Ramos (cell line): ENCODE measurements around the gene KRT34.
"Not testable (repeated sequence)": the region's sequence is repeated elsewhere in the genome, so short reads cannot be mapped to it uniquely, and the experiment has no call there.

ENCODE experiments used
- in situ Hi-C: fragments of 300-500 bp; cut with MboI; formaldehyde crosslinking; loops from one replicate; pipeline ENCODE4 v1.14.3; 2022; ENCODE audit warnings: low sequenced_read_pairs; ENCODE audit not compliant: unreplicated experiment

Gene KRT34

DNA sequence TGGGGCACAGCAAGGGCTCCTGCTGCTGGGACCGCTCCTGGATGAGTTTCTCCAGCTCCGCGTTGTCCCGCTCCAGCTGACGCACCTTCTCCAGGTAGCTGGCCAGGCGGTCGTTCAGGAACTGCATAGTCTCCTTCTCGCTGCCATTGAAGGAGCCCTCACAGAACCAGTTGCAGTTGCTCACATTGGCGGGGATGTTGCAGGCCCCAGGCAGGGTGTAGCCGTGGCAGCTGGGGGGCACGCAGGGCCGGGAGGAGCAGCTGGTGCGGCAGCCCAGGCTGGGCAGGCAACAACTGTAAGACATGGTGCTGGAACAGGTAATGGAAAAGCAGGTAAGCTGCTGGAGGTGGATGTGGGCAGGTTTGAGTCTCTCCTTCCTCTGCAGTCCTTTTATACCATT, at the start of gene KRT34:
Gene KRT34 (minus strand): TSS at position 364 of the 400 bp plus-strand sequence. CDS start 60 bp downstream, at position 304.
- in situ Hi-C loops, result not testable (repeated sequence)

GRCh38 chr17:41430376-41430775, 48.3 kb upstream of the KRT34 start:
- in situ Hi-C loops, result not testable (repeated sequence)

- in situ Hi-C loops, result no loop called here
Measured at GRCh38 chr17:41429667-41430066, 47.6 kb upstream of the KRT34 start.

DNA sequence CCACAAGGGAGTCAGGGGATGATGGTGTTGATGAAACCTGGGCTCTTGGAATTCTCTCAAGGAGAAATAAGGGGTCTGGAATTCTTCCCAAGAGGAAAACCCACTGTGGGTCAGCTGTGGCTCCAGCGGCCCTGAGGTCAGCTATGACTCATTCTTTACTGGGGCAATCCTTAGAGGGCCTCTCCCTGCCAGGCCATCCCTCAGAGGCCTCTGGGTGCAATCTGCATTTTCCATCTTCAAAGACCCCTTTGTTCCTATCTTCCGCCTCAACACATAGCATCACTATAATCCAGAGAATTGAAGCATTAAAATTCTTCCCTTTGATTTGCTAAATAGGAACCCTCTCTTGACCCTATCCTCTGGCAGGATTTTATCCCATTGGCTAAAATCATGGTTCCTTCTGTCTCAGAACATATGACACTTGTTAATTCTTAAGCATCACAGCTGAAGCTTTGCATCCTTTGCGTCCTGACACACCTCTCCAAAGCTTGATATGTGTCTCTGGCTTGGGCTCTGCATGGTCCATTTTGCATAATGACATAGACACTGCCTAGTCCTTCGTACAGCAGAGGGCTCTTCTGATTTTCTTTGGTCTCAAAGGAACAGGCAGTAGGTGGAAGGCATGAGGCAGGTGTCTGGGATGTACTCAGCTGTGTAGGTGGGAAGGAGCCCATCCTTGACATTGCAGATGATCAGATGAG, 46.6 kb upstream of the KRT34 start:
- in situ Hi-C loops, result no loop called here

GRCh38 chr17:41424111-41424635, 42.1 kb upstream of the KRT34 start, which contains the start of gene KRT37:
Gene KRT37 (minus strand): TSS chr17:41424585. CDS start chr17:41424523, 62 bp downstream.
- in situ Hi-C loops, result no loop called here

DNA sequence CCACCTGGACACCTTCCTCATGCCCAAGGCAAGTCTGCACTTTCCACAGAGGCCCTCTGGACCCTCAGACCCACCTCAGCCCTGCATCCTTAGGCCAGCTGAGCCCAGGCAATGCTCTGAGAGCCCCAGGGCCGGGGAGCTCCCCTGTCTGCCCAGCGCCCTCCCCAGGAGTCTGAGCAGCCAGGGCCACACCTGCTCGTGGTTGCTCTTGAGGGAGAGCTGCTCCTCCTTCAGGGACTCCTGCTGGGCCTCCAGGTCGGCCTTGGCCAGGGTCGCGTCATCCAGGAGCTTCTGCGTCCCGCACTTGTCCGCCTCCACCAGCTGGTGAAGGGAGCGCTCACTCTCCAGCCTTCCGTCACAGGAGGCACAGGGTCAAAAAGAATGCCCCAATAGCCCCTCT, 40.5 kb upstream of the KRT34 start:
- in situ Hi-C loops, result not testable (repeated sequence)

DNA sequence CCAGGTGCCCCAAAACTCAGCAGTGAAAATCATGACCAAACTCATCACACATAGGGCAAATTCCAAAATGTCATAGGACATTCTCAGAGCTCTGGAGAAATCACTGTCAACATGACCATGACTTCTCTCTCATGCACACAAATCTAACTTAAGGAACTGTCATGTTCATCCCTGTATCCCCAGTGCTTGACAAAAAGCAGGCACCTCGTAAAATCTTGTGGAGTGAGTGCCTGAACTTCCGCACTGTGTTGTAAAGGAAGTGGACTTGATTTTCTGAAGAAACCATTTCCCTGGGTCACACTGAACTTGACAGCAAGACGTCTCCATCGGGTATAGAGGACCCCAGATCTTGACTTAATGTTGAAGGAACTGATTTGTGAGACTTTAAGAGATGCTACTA, 39.5 kb upstream of the KRT34 start:
- in situ Hi-C loops, result no loop called here

DNA sequence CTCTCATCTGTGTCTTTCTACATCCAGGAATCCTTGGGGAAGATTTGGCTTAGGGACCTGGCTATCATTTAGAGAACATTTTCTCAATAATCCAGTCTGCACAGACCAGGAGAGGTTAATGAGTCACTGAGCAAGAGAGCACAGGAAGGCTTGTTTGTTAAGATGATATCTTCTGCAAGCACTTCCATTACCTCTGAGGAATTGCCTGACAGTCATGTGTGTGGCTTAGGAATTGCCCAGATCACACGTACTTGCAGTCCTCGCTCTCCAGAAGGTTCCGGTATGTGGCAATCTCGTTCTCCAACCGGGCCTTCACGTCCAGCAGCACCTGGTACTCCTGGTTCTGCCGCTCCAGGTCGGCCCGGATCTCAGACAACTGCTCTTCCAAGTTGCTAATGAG, 39.0 kb upstream of the KRT34 start:
- in situ Hi-C loops, result no loop called here

GRCh38 chr17:41420134-41420533, 38.0 kb upstream of the KRT34 start:
- in situ Hi-C loops, result no loop called here

DNA sequence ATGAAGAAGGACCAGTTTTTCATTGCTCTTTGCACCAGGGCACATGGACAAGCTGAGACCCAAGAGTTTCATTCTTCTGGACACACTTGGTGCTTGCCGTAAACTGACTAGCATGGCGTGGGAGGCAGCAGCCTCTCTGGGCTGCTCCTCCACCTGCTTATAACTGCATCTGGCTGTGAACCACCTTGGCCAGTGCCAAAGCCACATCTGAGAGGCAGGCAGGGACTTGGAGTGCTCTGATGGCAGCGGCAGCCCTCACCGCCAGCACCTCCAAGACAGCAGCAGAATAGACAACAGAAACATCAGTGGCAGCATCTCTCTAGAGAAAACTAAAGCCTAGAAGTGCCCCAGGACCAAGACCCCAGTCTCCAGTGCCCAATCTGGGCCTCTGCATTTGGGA, 37.6 kb upstream of the KRT34 start:
- in situ Hi-C loops, result no loop called here

DNA sequence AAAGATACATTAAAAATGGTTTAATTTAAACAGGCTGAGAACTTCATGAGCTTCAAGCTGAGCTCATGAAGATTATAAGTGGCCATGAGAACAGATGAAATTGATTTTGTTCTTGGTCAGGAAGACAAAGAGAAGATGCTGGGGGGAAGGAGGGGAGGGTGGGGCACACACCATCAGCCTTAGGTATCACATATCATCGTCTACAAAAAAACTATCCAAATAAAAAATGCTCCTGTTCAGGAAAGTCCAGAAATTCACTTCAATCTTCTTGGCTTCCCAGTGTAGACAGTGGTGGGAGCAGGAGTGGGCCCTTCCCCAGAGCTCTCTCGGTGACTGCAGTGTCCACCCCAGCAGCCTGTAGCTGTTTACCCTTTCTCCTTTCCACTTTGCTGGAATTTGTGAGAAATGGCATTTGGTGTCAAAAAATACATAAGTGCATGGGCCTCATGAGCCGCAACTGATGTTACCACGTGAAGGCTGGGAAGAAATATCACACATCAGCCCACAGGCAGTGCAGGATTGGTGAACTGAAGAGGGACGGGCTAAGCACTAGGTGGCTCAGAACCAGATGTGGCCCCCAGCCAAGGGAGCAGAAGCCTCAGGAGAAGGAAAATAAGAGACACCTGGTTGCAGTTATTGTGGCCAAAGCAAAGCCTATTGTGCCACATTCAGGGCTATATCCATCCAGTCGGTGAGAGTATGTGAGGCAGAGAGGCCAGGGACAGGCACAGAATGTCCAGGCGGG, 36.2 kb upstream of the KRT34 start:
- in situ Hi-C loops, result no loop called here

DNA sequence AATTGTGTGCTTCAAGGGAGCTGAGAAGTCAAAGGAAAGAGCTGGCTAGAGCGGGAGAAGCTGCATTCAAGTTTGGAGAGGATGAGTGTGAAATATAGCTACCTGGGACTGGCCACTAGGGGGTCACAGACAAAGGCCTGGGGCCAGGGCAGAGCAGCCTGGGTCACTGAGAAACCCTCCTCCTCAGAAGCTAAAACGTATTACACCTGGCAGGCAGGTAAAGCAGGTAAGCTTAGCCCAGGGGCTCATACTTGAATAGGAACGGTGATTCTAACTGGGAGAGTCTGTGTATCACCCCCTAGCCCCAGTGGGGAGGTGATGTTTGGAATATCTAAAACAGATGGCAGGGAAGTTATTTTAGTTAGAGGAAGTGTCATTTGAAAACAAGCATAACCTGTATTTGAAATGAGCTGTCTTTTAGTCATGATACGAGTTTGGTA, 35.5 kb upstream of the KRT34 start:
- in situ Hi-C loops, result no loop called here

DNA sequence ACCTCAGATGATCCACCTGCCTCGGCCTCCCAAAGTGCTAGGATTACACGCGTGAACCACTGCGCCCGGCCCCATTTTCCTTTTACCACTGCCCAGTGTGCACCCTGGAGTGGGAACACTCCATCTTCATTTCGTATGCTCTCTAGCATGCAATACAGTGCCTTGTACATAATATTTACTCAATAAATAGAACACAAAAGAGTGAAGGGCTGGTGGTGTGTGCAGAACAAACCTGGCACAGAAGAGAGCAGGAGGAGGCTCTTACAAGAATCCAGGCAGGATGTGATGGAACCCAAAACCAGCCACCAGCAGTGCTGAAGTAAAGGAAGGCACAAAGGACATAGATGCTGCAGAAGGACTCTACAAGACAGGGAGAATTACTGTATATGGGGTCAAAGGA, 35.0 kb upstream of the KRT34 start:
- in situ Hi-C loops, result no loop called here

DNA sequence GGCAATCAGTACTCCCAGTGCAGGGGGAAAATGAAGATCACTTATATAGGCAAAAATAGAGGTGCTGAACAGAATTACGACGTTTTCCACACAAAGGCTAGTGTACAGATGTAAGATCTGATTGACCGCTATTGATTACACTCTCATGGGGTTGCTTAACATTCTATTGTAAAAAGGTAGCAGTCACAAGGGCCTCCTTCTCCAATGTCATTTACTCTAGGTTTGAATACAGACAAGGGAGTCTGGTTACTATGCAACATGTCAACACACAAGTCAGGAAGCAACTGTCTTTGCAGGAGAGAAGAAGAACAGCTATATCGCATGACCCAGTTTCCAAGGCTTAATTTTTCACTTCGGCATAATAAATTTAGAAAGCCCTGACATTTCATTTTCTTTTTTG, 34.4 kb upstream of the KRT34 start:
- in situ Hi-C loops, result no loop called here

DNA sequence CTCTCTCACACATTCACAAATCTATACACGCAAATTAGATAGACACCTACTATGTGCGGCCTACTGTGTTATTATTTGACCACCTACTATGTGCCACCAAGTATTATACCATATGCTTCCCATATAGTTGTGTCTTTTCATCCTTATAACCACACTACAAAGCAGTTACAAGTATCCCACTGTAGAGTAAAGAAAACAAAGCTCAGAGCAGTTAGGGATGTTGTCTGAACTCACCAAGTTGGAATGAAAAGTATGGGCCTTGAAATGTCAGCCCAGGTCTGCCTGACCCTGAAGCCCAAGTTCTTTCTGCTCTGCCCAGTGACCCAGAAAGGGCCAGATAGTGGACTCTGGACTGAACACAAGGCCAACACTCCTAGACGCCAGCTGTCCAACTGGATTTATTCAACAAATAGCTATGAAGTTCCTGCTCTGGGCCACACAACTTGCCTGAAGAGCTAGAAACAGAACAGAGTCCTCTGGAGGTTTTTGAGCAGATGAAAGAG, 33.8 kb upstream of the KRT34 start:
- in situ Hi-C loops, result no loop called here

GRCh38 chr17:41415411-41415810, 33.3 kb upstream of the KRT34 start:
- in situ Hi-C loops, result no loop called here

DNA sequence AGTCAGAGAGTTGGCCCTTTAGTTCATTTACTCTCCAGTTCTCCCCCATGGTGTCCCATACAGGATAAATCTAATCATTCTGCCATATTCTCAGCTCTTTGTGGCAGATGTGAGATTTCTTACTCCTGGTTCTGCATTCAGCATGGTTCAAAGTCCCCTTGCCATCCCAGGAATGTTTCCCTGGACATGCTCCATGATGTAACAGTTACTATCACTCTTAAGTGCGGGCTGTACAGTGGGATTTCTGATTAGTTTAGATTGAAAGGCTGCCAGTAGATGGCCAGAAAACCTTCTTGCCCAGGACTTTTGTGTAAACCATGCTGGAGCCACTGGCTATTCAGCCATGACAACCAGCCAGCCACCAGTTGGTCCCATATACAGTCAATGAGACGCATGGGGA, 31.9 kb upstream of the KRT34 start:
- in situ Hi-C loops, result no loop called here

GRCh38 chr17:41413353-41413957, 31.3 kb upstream of the KRT34 start:
- in situ Hi-C loops, result no loop called here

DNA sequence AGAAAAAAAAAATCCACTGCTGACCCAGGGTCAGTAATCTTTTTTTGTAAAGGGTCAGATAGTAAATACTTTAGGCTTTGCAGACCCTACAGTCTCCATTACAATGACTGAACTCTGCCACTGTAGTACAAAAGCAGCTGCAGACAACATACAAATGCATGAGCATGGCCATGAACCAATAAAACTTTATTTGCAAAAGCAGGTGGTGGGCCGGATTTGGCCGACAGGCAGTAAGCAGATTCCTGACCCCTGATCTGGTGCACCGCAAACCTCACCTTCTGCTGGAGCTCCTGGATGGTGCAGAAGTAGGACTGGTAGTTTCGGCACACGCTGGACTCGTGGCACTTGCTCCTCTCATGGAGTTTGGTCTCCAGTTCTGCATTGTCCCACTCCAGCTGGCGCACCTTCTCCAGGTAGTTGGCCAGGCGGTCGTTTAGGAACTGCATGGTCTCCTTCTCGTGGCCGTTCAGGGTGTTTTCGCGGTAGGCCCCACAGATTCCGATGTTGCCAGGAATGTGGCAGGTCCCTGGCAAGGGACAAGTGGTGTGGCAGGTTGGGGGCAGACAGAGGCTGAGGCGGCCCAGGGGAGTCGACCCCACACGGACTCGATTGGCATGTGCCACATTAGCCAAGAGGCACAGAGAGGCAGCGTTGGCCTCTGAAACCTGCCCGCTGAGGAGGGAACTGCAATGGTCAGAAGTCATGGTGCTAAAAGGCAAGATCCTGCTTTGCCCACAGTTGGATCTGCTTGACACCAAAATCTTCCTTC, 29.1 kb upstream of the KRT34 start:
- in situ Hi-C loops, result no loop called here

DNA sequence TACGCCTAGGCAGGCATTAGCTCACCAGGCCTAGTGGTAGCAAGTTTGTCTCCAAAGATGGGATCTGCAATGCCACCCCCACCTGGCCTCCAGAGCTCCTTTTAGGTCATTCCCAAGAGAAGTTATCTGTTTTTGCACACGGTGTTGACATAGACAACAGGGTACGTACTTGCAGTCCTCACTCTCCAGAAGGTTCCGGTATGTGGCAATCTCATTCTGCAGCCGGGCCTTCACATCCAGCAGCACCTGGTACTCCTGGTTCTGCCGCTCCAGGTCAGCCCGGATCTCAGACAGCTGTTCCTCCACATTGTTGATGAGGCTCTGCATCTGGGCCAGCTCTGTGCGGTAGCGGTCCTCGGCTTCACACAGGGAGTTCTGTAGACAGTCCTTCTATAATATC, 25.1 kb upstream of the KRT34 start:
- in situ Hi-C loops, result no loop called here
